GM08714 (cell line): ENCODE measurements around the gene GRIK4.

Experiments
- H3K4me3 ChIP-seq: fragments of 200-500 bp; sonication (Bioruptor generic); 2 replicates; pipeline ENCODE4 v1.5.1; 2014; ENCODE audit warnings: mild to moderate bottlenecking, low read length, inconsistent platforms
- ZNF274 ChIP-seq: IDR thresholded peaks from 2 replicates; pipeline ENCODE4 v1.6.1; 2012; ENCODE audit warnings: mild to moderate bottlenecking, low read depth, low read length

Gene GRIK4

DNA sequence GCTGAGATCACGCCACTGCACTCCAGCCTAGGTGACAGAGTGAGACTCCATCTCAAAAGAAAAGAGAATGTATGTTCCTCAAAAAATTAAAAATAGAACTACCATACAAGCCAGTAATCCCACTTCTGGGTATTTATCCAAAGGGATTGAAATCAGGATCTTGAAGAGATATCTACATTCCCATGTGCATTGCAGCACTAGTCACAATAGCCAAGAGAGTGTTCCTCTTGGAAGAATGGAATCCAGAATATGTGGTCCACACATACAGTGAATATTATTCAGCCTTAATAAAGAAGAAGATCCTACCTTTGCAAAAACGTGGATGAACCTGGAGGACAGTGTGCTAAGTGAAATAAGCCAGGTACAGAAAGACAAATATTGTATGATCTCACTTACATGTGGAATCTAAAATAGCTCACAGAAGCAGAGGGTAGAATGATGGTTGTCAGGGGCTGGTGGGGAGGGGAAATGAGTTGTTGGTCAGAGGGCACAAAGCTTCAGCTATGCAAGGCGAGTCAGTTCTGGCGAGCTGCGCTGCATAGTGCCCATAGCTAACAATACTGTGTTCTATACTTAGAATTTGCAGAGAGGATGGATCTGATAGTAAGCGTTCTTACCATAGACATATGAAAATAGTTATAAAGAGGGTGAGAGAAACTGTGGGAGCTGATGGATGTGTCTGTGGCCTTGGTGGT lies 32.1 kb downstream of the GRIK4 start:
- TF ChIP-seq ZNF274, result no peak
- no peak overlapping the region for H3K4me3 ChIP-seq

DNA sequence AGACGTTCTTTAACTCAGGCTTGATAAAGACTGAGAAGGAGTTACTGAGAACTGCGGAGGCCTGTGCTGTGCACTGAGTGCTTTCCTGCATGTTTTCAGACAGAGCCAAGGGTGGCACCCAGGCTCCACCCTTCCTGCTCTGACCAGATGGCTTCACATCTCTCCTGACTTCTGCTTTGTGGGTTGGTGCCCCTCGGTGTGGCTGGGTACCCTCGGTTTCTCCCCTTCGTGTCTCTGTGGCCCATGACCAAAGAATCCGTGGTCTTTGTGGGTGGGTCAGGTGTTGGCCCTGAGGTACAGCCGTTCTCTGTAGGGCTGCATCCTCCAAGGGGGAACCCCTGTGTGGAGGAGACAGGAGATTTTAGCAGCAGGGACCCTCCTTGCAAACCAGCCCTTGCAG lies 34.3 kb downstream of the GRIK4 start:
- no peak for TF ChIP-seq ZNF274
- H3K4me3 ChIP-seq, result no peak overlapping the region

DNA sequence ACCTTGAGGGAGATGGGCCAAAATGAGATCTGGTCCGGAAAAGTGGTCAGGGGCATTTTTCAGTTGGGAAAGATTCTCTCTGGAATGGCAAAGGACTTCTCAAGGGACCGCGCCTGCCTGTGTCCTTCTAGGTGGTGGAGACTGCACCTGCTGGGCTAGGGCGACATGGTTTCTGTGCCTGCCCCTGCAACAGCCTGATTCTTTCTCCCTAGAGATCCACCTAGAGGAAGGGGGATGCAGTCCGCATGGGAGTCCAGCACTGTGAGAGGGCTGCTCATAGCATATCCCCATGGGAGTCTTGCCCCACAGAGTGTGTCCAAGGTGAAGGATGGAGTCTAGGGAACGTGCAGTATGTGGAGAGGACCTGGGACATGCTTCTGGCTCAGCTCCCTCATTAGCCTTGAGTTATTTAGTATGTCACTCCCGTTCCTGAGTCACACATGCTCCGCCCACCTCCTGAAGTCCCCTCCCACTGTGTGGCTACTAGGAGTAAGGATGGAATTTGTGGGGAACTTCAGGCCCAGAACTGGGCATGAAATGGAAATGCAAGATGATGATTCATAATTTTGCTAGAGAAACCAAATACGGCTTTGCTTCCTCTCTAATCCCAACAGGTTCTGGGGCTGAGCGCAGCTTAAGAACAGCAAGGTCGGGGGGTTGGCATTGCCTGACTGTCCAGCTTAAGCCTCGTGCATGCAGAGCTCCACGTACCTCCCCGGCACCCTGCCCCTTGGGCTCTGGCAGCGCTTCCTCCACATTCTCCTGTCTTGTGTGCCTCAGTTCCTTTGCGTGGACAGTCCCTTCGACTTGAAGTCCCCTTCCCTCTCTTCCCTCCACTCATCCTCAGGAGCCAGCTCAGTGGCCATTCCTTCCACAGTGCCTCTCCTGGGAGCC lies 35.0 kb downstream of the GRIK4 start:
- H3K4me3 ChIP-seq, result no peak overlapping the region
- TF ChIP-seq ZNF274, result no peak

DNA sequence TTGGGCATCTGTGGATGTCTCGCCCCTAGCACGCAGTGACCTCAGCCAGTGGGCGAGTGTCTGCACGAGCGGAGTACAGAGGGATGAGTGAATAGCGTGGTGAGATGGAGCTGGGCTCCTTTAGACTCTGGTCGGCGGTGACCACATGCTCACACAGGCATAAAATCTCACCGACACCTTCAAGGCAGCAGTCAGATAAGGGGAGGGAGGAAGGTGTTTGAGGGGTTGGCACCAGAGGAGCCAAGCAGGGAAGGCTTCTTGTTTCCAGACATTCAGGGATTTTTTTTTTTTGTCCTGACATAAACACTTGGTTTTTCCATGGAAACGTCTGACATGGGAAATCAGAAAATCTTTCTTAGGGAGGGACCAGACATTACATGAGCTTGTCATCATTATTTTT lies 35.8 kb downstream of the GRIK4 start:
- no peak for TF ChIP-seq ZNF274

DNA sequence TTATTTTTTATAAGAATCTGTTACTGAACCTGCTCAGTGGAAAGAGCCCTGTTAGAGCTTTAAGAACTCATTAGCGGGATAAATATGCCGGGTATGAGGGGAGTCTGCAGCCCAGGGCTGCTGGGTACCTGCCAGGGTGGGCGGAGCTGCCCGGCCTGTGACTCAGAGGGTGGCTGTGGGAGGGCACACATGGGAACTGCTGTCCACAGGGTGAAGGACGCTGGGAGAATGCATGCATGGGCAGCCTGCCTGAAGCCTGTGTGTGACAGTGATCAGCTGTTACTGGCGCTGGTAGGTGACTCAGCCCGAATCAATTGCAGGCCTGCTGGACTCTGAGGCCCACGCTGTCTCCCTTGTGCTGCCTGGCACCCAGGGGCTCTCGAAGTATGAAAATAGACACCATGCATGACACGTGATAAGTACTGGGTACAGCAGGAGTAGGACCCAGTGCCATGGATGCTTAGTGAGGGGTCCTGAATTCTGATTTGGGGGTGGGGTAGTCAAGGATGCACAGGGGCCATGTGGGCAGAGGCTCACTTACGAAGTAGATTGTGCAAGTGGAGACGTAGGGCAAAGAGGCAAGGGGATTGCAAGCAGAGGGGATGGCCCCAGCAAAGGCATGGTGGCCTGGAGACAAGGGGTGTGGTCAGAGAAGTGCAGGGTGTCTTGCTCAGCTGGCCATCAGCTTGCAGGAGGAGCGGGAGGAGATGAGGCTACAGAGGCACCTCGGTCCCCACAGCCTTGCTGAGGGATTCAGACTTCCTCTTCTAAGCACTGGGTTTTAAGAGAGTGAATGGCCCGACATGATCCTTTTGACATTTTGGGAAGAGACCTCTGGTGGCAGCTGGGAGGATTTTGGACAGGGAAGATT lies 36.5 kb downstream of the GRIK4 start:
- no peak for TF ChIP-seq ZNF274
- H3K4me3 ChIP-seq, result no peak overlapping the region

More for the DNA sequence above, 35.8 kb downstream of the GRIK4 start:
- H3K4me3 ChIP-seq, result no peak overlapping the region

DNA sequence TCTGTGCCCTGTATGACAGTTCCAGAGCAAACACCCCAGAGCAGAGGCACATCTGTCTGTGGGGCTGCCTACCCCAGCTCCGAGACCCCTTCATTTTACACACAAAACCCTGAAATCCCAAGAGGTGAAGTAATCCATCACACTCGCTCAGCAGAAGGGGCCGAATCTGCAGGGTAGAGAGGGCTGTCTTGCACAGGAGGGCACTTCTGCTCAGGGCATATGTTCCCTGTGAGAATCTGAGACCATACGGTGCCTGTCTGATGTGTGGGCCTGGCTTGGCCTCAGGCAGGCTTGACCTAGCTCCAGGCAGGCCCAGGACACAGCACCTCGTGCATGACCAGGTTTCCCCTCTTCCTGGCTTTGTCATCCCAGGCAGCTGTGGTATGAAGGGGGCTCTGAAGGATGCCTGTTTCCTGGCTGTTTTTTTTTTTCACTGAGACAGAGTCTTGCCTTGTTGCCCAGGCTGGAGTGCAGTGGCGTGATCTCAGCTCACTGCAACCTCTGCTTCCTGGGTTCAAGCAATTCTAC lies 37.2 kb downstream of the GRIK4 start:
- no peak overlapping the region for H3K4me3 ChIP-seq
- no peak for TF ChIP-seq ZNF274

DNA sequence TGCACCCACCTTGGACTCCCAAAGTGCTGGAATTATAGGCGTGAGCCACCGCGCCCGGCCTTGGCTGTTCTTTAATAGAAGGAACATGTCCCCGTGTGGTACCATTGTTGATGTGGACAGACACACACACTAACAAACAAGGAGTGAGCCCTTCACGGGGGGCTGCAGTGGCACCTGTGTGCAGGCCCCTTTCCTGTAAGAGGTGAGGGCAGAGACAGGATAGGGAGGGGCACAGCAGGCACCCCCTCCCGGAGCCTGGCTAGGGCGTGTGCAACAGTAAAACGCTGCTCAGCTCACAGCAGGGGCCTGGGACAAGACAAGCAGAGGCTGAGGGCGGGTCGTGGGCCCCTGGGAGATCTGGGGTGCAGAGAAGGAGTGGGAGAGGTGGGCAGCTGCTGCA lies 37.8 kb downstream of the GRIK4 start:
- no peak overlapping the region for H3K4me3 ChIP-seq
- TF ChIP-seq ZNF274, result no peak

DNA sequence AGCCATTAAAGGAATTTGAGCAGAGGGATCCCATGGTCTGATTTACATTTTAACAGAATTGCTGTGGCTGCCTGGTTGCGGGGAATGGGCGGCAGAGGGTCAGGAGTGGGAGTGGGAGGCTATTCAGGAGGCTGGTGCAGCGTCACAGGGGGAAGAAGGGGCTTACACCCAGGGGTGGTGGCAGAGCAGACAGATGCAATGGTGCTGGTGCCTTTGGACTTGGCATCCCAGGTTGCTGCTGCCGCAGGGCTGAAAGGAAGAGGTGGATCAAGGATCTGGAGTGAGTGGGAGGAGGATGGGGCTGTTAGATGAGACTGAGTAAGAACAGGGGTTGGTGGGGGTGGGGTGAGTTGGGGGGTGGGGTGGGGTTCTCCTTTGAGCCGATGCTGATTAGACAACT lies 38.5 kb downstream of the GRIK4 start:
- no peak for TF ChIP-seq ZNF274
- H3K4me3 ChIP-seq, result no peak overlapping the region

DNA sequence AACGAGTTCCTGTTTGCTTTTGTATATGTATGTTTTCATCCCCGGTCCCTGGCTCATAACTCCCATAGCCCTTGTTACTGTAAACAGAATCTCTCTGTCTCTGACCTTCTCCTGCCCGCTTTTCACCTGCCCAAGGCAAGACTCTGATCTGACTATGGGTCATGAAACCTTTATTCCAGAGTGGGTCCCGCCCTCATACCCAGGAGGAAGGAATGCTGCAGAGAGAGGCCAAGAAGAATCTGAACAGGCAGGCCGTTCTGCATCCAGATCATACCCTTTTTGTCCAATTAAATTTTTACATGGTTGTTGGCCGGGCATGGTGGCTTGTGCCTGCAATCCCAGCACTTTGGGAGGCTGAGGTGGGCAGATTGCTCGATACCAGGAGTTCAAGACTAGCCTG lies 39.6 kb downstream of the GRIK4 start:
- no peak for TF ChIP-seq ZNF274
- H3K4me3 ChIP-seq, result no peak overlapping the region

DNA sequence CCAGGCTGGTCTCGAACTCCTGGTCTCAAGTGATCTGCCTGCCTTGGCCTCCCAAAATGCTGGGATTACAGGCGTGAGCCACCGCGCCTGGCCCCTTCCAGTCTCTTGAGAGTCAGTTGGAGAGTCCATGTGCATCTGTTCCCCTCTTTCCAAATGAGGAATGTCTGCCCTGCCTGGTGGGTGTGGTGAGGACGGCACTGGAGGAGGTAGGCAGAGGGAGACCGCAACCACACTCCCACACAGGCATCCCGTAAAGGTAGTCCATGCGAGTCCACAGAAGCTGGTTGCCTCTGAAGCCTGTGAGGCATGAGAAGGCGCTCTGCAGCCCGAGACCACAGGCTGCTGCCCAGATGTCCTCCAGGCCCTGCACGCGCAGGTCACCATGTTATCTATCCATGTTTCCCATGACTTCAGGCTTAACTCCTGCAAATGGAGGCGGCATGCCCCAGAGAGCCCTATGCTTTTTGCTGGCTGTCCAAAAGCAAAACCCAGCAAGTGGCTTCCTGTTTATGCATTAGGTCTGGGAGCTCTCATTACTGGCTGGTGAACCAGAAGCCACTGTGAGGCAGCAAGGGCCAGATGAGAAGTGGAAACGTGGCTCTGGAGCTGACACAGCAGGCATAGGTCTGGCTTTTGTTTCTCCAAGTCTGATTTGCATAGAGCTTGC lies 43.4 kb downstream of the GRIK4 start:
- no peak for TF ChIP-seq ZNF274
- no peak overlapping the region for H3K4me3 ChIP-seq

DNA sequence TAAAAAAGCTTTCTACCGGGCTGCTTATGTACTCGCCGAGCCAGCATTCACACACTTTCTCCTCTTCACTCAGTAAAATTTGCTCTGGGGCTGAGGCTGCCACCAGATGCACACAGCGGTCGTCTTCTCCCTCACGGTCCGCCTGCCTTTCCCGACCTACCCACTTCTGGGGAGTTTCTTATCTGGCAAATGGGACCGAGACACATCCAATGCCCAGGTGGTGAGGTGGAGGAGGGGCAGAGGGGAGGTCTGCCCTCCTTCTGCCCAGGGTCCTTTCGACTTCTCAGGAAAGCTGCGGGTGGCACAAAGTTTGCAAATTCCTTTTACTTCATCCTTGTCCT lies 43.9 kb downstream of the GRIK4 start:
- no peak overlapping the region for H3K4me3 ChIP-seq
- TF ChIP-seq ZNF274, result no peak

DNA sequence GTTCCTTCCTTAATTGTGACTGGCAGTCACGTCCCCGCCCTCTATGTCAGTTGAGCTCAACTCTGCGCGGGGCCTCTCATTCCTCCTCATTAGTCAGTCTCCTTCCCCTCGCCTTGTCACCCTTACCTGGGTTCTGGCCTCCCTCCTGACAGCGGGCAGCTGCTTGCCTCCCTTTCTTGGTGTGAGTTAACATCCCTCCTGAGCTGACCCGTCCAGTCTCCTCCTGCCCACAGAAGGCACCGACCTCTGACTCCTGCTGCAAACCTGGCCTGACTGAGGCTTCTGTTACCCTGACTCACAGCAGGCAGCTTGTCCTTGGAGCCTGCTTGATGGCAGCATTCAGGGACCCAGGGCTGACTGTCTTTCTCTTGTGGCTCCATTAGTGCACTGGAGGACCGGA lies 45.2 kb downstream of the GRIK4 start:
- no peak for TF ChIP-seq ZNF274
- H3K4me3 ChIP-seq, result no peak overlapping the region

DNA sequence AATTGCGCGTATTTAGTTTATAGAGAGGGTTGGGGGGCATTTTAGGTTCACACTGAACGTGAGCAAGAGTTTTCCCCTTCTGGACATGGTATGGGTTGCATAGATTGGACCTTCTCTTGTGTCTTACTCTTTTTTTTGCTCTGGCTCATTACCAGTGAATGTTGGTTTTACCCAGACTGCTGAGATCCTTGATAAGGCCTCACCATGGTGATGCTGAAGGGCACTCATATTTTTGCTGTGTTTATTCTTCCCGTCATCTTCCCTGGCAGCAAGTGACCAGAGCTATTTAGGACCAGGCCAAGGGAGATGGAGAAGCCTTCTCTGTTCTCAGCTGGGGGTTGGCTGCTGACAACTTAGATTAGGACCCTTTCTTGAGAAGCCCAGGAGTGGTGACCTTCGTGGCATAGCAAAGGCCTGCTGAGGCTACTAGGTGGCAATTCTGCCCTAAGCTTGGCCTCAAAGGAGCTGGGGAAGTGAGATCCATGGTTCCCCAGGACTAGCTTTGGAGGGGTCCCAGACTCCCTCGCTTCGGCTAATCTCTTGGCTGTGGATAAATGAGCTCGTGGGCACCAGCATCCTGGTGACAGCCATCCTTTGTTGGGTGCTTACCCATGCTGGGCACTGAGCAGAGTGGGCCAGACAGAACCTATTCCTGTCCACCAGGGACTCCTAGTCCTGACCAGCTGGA lies 47.3 kb downstream of the GRIK4 start:
- TF ChIP-seq ZNF274, result no peak
- H3K4me3 ChIP-seq, result no peak overlapping the region
